ENCODE measurements around the gene ARFGEF3. TPM values are rescaled to one million over a fixed set of nuclear protein-coding genes. Genes with fewer than 3 reads are reported as not detected.

ARFGEF3 gene
- total and polyA plus RNA-seq, 11 donors, result 0.58 to 11.9 (median 2.5) TPM

GRCh38 chr6:138331984-138332383 lies 170.2 kb downstream of the ARFGEF3 start:
- intact Hi-C loops (cut with DNase I), result no loop called here
- TF ChIP-seq POLR2A (IDR thresholded peaks at IDR 0.05) (no peak), CTCF (IDR thresholded peaks at IDR 0.05) (no peak)

GRCh38 chr6:138334000-138334399 lies 172.3 kb downstream of the ARFGEF3 start:
- DNase-seq, result peak in 3 of 5 donors; percentile 34 to 66 (median 66)
- WGBS, 4 donors, result 63 to 67% (median 66%) methylated on average over 14 of the region's 14 CpGs
- peak; percentile 67 to 94 (median 85) for ATAC-seq

More at GRCh38 chr6:138331984-138332383, 170.2 kb downstream of the ARFGEF3 start:
- no peak overlapping the region for H3K4me3 ChIP-seq
- peaks cover 0 to 2% (median 0%) of the 10 kb centered on the region in 9 donors for H3K36me3 ChIP-seq
- no peaks in the 10 kb centered on the region for H3K9me3 ChIP-seq
- DNase-seq, result no peak
- H3K27ac ChIP-seq, result no peak overlapping the region
- H3K27me3 ChIP-seq, result no peaks in the 10 kb centered on the region
- WGBS, 4 donors, result 65 to 66% (median 66%) methylated on average over 2 of the region's 2 CpGs
- no peaks in the 10 kb centered on the region for H3K4me1 ChIP-seq
- ATAC-seq, result no peak

GRCh38 chr6:138334963-138335362 lies 173.2 kb downstream of the ARFGEF3 start:
- ATAC-seq, result no peak
- intact Hi-C loops (cut with DNase I), result no loop called here
- 95 to 97% (median 95%) methylated on average over 13 to 14 of the region's 14 CpGs for WGBS, 4 donors

More at GRCh38 chr6:138334000-138334399, 172.3 kb downstream of the ARFGEF3 start:
- Histone ChIP-seq H3K4me1 (no peaks in the 10 kb centered on the region), H3K4me3 (no peak overlapping the region), H3K36me3 (peaks cover 0 to 5% (median 0%) of the 10 kb centered on the region in 9 donors), H3K27me3 (no peaks in the 10 kb centered on the region), H3K9me3 (no peaks in the 10 kb centered on the region), H3K27ac (no peak overlapping the region)
- intact Hi-C loops (cut with DNase I), result no loop called here
- no peak for TF ChIP-seq CTCF (IDR thresholded peaks at IDR 0.05)
- no peak for TF ChIP-seq POLR2A (IDR thresholded peaks at IDR 0.05)

GRCh38 chr6:138336221-138336620 lies 174.5 kb downstream of the ARFGEF3 start:
- DNase-seq (no peak), ATAC-seq (no peak)
- H3K4me3 ChIP-seq, result no peak overlapping the region
- H3K9me3 ChIP-seq, result no peaks in the 10 kb centered on the region
- H3K27ac ChIP-seq, result no peak overlapping the region
- intact Hi-C loops (cut with DNase I), result no loop called here
- WGBS, 4 donors, result 87 to 95% (median 91%) methylated on average over 8 of the region's 8 CpGs
- TF ChIP-seq CTCF (IDR thresholded peaks at IDR 0.05) (no peak), POLR2A (IDR thresholded peaks at IDR 0.05) (no peak)
- H3K4me1 ChIP-seq, result no peaks in the 10 kb centered on the region
- no peaks in the 10 kb centered on the region for H3K27me3 ChIP-seq
- H3K36me3 ChIP-seq, result peaks cover 0 to 5% (median 0%) of the 10 kb centered on the region in 9 donors

More at GRCh38 chr6:138334963-138335362, 173.2 kb downstream of the ARFGEF3 start:
- Histone ChIP-seq H3K36me3 (peaks cover 0 to 5% (median 0%) of the 10 kb centered on the region in 9 donors), H3K4me3 (no peak overlapping the region), H3K4me1 (no peaks in the 10 kb centered on the region), H3K9me3 (no peaks in the 10 kb centered on the region), H3K27ac (no peak overlapping the region), H3K27me3 (no peaks in the 10 kb centered on the region)
- DNase-seq, result no peak
- no peak for TF ChIP-seq CTCF (IDR thresholded peaks at IDR 0.05)
- no peak for TF ChIP-seq POLR2A (IDR thresholded peaks at IDR 0.05)

Measured in heart left ventricle (tissue), 16 donors.